ENCODE data around the gene TASP1. TPM values are rescaled to one million over a fixed set of nuclear protein-coding genes. Genes with fewer than 3 reads are reported as not detected.

The TASP1 gene
- total RNA-seq, 1 experiment from 2014 or later: 8.9 TPM

GRCh38 chr20:13517831-13518230 is 120.9 kb downstream of the TASP1 start:
- in situ Hi-C loops (cut with HindIII; ENCODE audit: low pct_unique_long_range_greater_than_20kb, low sequenced_read_pairs) (no loop called here), intact Hi-C loops (cut with micrococcal nuclease; ENCODE audit: unreplicated experiment) (no loop called here)
- CTCF ChIA-PET: no interaction called here
- Histone ChIP-seq H3K4me3 (ENCODE audit: low read depth in 2 of 2, low read length in 2 of 2) (no peak overlapping the region), H3K9me3 (ENCODE audit: control insufficient read depth, insufficient read depth, low read depth, low read length) (no peaks in the 10 kb centered on the region), H3K27ac (ENCODE audit: low read length) (no peak overlapping the region), H3K4me1 (ENCODE audit: control insufficient read depth, insufficient read depth, low read length) (no peaks in the 10 kb centered on the region), H3K27me3 (ENCODE audit: control insufficient read depth, insufficient read depth, low read length) (no peaks in the 10 kb centered on the region), H3K36me3 (ENCODE audit: control insufficient read depth, insufficient read depth, low read length) (no peaks in the 10 kb centered on the region)
- BruUV-seq (replicated peaks): no TSS peak
- no peak for DNase-seq (ENCODE audit: low read depth, low spot score)
- POLR2A ChIA-PET: no interaction called here
- ATAC-seq: no peak
- TF ChIP-seq POLR2AphosphoS5 (IDR thresholded peaks at IDR 0.05; ENCODE audit: low read depth, low read length) (no peak), REST (IDR thresholded peaks at IDR 0.05; ENCODE audit: insufficient read depth in 1 of 2, low read depth in 2 of 2, low read length in 1 of 2) (no peak), CTCF (IDR thresholded peaks at IDR 0.05) (no peak), SIN3A (IDR thresholded peaks at IDR 0.05; ENCODE audit: borderline replicate concordance, insufficient read depth, low read depth, low read length) (no peak), TCF7L2 (IDR thresholded peaks at IDR 0.05; ENCODE audit: low read depth, low read length) (no peak)

- ChIA-PET CTCF (no interaction called here), POLR2A (no interaction called here)
- Histone ChIP-seq H3K4me3 (ENCODE audit: low read depth in 2 of 2, low read length in 2 of 2) (no peak overlapping the region), H3K36me3 (ENCODE audit: control insufficient read depth, insufficient read depth, low read length) (no peaks in the 10 kb centered on the region), H3K27ac (ENCODE audit: low read length) (no peak overlapping the region), H3K27me3 (ENCODE audit: control insufficient read depth, insufficient read depth, low read length) (no peaks in the 10 kb centered on the region), H3K4me1 (ENCODE audit: control insufficient read depth, insufficient read depth, low read length) (no peaks in the 10 kb centered on the region), H3K9me3 (ENCODE audit: control insufficient read depth, insufficient read depth, low read depth, low read length) (no peaks in the 10 kb centered on the region)
- in situ Hi-C loops (cut with HindIII; ENCODE audit: low pct_unique_long_range_greater_than_20kb, low sequenced_read_pairs): no loop called here
- BruUV-seq (replicated peaks): no TSS peak
- TF ChIP-seq POLR2AphosphoS5 (IDR thresholded peaks at IDR 0.05; ENCODE audit: low read depth, low read length) (no peak), CTCF (IDR thresholded peaks at IDR 0.05) (no peak), TCF7L2 (IDR thresholded peaks at IDR 0.05; ENCODE audit: low read depth, low read length) (no peak), REST (IDR thresholded peaks at IDR 0.05; ENCODE audit: insufficient read depth in 1 of 2, low read depth in 2 of 2, low read length in 1 of 2) (no peak), SIN3A (IDR thresholded peaks at IDR 0.05; ENCODE audit: borderline replicate concordance, insufficient read depth, low read depth, low read length) (no peak)
- intact Hi-C loops (cut with micrococcal nuclease; ENCODE audit: unreplicated experiment): no loop called here
- ATAC-seq: no peak
- DNase-seq (ENCODE audit: low read depth, low spot score): no peak
These were observed 122.8 kb downstream of the TASP1 start for GRCh38 chr20:13515796-13516558.

Data from Panc1 (cell line).